H1 (cell line): Measurements from ENCODE around the gene DLX2.

Source experiments
- BCL11A ChIP-seq, 2 experiments: IDR thresholded peaks; one replicate each; pipeline ENCODE4 v1.6.1; 2011; ENCODE audit warnings: low read depth in 2 of 2, low read length in 2 of 2, mild to moderate bottlenecking in 2 of 2
- CEBPB ChIP-seq: IDR thresholded peaks from 2 replicates; pipeline ENCODE4 v1.6.1; 2012; ENCODE audit warnings: low read depth, low read length
- CHD1 ChIP-seq: IDR thresholded peaks from 2 replicates; pipeline ENCODE4 v1.6.1; 2012; ENCODE audit warnings: low read depth, low read length, improper control_type of control experiment
- CTCF ChIP-seq, 3 experiments: IDR thresholded peaks; 1 replicate in 2 of 3; 2 replicates in 1 of 3; pipeline versions ENCODE4 v1.5.1 to v1.6.1; 2011; ENCODE audit warnings: low read length in 3 of 3, mild to moderate bottlenecking in 3 of 3, inconsistent platforms in 2 of 3, low read depth in 1 of 3, moderate library complexity in 1 of 3; ENCODE audit not compliant: insufficient read depth in 1 of 3; ENCODE audit errors: control extremely low read depth in 1 of 3
- E2F6 ChIP-seq: IDR thresholded peaks from 2 replicates; pipeline ENCODE4 v1.6.1; 2012; ENCODE audit warnings: inconsistent platforms
- EP300 ChIP-seq, 2 experiments: IDR thresholded peaks; 1 replicate in 1 of 2; 2 replicates in 1 of 2; pipeline ENCODE4 v1.6.1; 2011 to 2012; ENCODE audit warnings: low read depth in 2 of 2, low read length in 2 of 2, mild to moderate bottlenecking in 2 of 2, borderline replicate concordance in 1 of 2, inconsistent platforms in 1 of 2, moderate library complexity in 1 of 2
- POLR2A ChIP-seq, 2 experiments: IDR thresholded peaks; 1 replicate in 1 of 2; 2 replicates in 1 of 2; pipeline ENCODE4 v1.6.1; 2011; ENCODE audit warnings: low read depth in 2 of 2, low read length in 2 of 2, mild to moderate bottlenecking in 2 of 2; ENCODE audit errors: control extremely low read depth in 1 of 2
- POLR2AphosphoS5 ChIP-seq: IDR thresholded peaks from 2 replicates; pipeline ENCODE4 v1.6.1; 2011; ENCODE audit warnings: low read depth, low read length
- RAD21 ChIP-seq, 2 experiments: IDR thresholded peaks in 1 of 2; conservative IDR thresholded peaks in 1 of 2; 2 replicates each; pipeline ENCODE4 v1.6.1; 2011; ENCODE audit warnings: low read depth in 2 of 2, low read length in 2 of 2, improper control_type of control experiment in 1 of 2, inconsistent platforms in 1 of 2, mild to moderate bottlenecking in 1 of 2, moderate library complexity in 1 of 2
- TAF1 ChIP-seq: IDR thresholded peaks from 2 replicates; pipeline ENCODE4 v1.6.1; 2011; ENCODE audit warnings: mild to moderate bottlenecking, low read depth, low read length
- TAF7 ChIP-seq: optimal IDR thresholded peaks from 2 replicates; pipeline ENCODE3; 2011; ENCODE audit warnings: low read depth, mild to moderate bottlenecking, inconsistent platforms, low read length, moderate library complexity, borderline replicate concordance
- YY1 ChIP-seq: IDR thresholded peaks from 2 replicates; pipeline ENCODE4 v1.6.1; 2011; ENCODE audit warnings: low read depth, mild to moderate bottlenecking, low read length

- no peak for TF ChIP-seq YY1
- no peak for TF ChIP-seq EP300 (IDR thresholded peaks at IDR 0.05; ENCODE audit: borderline replicate concordance in 1 of 2, low read depth in 2 of 2, low read length in 2 of 2)
- no peak for TF ChIP-seq CEBPB
- no peak for TF ChIP-seq CTCF (IDR thresholded peaks at IDR 0.05; ENCODE audit: control extremely low read depth in 1 of 3, insufficient read depth in 1 of 3, low read depth in 1 of 3, low read length in 3 of 3)
- TF ChIP-seq POLR2AphosphoS5: no peak
- no peak for TF ChIP-seq POLR2A (IDR thresholded peaks at IDR 0.05; ENCODE audit: control extremely low read depth in 1 of 2, low read depth in 2 of 2, low read length in 2 of 2)
- no peak for TF ChIP-seq BCL11A (IDR thresholded peaks at IDR 0.05; ENCODE audit: low read depth in 2 of 2, low read length in 2 of 2)
- no peak for TF ChIP-seq TAF7
- TF ChIP-seq TAF1: no peak
- TF ChIP-seq RAD21 (IDR thresholded peaks at IDR 0.05 in 1 of 2, conservative IDR thresholded peaks at IDR 0.05 in 1 of 2; ENCODE audit: low read depth in 2 of 2, low read length in 2 of 2): no peak
- no peak for TF ChIP-seq E2F6
- no peak for TF ChIP-seq CHD1
Measured at GRCh38 chr2:172072706-172073105, 30.0 kb downstream of the DLX2 start.
